Measurements from ENCODE around the gene JAZF1. TPM values are rescaled to one million over a fixed set of nuclear protein-coding genes. Genes with fewer than 3 reads are reported as not detected.
A peak's percentile ranks its signal among the peaks of the same experiment; 100 is the strongest.

The JAZF1 gene
- 4.0 and 5.4 TPM in 2 replicates for total RNA-seq (2014; rRNA removed; shearing (Covaris generic); ENCODE audit: low replicate concordance)

DNA sequence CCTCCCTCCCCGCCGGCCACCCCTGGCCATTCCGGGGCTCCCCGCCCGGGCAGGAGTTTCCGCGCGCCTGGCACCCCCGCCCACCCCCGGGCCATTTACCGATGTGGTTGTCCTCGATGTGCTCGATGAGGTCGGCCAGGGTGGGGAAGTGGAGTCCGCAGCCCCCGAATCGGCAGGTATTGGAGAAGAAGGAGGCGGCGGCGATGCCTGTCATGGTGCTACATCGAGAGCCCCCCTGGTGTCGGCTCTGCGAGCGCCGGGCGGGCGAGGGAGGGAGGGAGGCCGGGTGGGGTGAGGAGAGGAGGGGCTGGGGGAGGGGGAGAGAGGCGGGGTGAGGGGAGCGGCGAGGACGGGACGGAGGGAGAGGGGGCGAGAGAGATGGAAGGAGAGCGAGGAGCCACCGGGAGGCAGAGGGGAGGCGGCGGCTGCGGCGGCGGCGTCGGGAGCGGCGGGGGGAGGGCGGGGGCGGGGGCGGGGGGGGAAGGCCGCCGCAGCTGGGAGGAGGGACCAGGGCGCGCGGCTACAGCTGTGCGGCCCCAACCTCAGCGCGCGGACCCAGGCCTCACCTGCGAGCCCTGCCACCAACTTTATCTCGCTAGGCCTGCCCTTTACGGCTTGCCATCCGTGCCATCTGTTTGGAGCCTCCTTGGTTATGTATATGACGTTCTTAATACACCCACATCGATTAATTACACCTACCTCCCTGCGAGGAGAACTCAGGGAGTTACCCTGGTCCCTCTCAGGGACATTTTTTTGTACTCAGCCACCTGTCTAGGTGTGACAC, at the start of gene JAZF1:
Gene JAZF1 (minus strand): TSS at position 432 of the 784 bp plus-strand sequence.
- in situ Hi-C loops (cut with HindIII; ENCODE audit: low pct_unique_long_range_greater_than_20kb, low sequenced_read_pairs): no loop called here
- peak; percentile 44 for DNase-seq (ENCODE audit: low read depth)

DNA sequence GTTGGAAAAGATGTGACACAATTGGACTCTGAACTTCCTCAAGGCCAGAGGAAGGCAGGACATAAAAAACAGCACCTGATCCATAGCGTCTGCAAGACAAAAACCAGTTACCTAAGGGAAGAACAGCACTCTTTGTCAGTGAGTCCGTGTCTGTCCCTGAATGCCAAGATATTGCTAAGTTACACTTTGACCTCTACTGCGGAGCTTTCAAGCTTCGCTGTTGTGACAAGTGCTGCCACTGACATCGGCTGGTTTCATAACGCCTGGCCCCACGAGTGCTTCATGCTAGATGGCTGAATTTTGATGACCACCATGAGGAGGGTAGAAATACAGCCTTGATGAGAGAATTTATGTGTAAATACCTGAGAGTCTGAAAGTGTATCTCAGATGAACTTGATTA, 49.7 kb upstream of the JAZF1 start:
- no peak for DNase-seq (ENCODE audit: low read depth)
- in situ Hi-C loops (cut with HindIII; ENCODE audit: low pct_unique_long_range_greater_than_20kb, low sequenced_read_pairs): no loop called here

DNA sequence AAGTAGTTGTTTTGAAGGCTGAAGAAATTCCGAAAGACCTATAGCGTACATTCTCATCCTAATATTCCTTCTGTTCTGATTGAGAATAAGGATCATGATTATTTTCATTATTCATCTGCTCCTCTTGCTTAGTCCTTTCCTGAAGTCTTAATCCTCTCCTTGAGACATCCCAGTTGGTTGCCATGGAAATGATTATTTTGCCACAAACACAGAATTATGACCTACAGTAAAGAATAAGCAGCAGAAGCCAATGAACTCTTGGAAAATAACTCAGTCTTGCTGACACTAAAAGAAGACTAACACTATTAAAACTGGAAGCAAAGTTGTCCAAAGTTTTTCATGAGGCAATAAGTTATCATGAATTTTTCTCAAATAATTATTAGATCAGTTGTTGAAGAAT, 47.8 kb upstream of the JAZF1 start:
- no peak for DNase-seq (ENCODE audit: low read depth)
- in situ Hi-C loops (cut with HindIII; ENCODE audit: low pct_unique_long_range_greater_than_20kb, low sequenced_read_pairs): no loop called here

DNA sequence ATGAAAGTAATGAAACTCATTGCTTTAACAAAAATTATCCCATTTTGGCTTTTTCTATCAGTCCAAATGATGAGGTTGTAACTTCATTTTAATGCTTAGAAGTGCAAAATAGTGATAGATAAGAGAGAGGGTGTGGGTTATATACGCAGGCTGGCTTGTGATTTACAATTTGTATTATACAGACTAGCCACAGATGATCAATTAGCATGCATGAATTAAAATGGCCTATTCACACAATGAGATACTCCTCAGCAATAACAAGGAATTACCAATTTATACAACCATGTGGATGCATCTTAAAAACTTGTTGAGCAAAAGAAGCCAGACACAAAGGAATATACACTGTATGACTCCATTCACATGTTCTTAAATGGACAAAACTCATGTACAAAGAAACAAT, 45.4 kb upstream of the JAZF1 start:
- in situ Hi-C loops (cut with HindIII; ENCODE audit: low pct_unique_long_range_greater_than_20kb, low sequenced_read_pairs): no loop called here
- DNase-seq (ENCODE audit: low read depth): no peak

DNA sequence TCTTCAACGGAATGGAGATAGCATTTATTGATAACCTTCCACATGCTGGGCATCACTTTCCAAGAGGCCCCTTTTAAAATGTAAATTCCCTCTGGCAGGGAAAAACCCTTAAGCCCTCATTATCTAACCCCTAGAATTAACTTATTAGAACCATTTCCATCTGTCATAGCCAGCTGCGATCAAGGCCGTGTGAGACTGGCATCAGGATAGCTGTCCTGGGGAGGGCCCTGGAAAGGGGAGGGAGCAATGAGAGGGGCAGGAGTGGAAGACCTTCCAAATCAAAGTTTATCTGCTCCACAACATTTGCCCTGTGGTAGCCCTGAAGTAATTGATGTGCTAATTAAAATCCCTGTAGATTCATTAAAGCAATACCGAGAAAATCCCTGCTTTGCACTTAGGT, 45.0 kb upstream of the JAZF1 start:
- in situ Hi-C loops (cut with HindIII; ENCODE audit: low pct_unique_long_range_greater_than_20kb, low sequenced_read_pairs): no loop called here
- DNase-seq (ENCODE audit: low read depth): no peak

DNA sequence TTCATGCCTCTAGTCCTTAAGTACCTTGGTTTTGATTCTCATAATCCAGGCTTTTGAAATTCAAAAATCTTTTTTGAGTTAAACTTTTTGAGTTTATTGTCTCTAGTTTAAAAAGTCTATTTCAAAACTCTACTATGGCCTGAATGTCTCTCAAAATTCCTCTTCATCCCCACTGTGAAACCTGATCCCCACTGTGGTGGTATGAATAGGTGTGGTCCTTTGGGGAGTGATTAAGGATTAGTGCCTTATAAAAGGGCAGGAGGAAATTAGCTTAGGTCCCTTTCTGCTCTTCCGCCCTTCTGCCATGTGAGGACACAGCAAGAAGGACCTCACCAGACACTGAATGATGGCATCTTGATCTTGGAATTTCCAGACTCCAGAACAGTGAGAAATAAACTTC, 44.1 kb upstream of the JAZF1 start:
- in situ Hi-C loops (cut with HindIII; ENCODE audit: low pct_unique_long_range_greater_than_20kb, low sequenced_read_pairs): no loop called here
- DNase-seq (ENCODE audit: low read depth): no peak

DNA sequence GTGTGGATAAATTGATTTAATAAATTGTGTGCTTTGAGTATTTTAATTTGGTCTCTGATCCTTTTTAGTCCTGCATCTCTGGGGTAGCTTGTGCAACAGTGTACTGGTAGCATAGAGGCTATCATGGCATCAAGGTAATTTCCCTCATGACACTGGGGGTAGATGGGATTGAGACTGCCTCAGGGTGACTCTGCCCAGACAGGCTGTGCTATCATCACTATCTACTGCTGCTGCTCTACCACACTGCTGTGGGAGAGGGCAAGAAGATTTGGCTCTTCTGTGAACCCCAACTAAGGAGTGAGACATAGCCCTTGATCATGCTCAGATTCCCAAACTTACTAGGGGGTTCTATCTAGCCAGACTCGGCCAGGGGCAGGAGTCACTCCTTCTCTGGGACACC, 43.6 kb upstream of the JAZF1 start:
- in situ Hi-C loops (cut with HindIII; ENCODE audit: low pct_unique_long_range_greater_than_20kb, low sequenced_read_pairs): no loop called here

DNA sequence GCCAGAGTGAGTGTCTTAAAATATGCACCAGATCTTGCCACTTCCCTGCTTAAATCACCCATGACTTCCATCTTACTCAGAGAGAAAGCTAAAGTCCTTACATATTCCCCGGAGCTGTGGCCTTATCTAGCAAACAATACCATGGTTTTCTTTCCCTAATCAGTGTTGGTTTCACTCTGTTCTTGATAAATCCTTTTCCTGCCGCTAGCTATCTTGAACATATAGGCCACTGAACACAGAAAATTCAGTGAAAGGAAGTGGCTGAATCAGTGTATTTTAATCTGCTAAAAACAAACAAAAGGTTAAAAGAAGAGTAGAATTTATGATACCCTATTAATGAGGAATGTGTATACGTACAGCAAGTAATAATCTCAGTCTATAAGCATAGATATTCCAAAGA, 42.0 kb upstream of the JAZF1 start:
- DNase-seq (ENCODE audit: low read depth): no peak
- in situ Hi-C loops (cut with HindIII; ENCODE audit: low pct_unique_long_range_greater_than_20kb, low sequenced_read_pairs): no loop called here

More for the DNA sequence above, 43.6 kb upstream of the JAZF1 start:
- DNase-seq (ENCODE audit: low read depth): no peak

DNA sequence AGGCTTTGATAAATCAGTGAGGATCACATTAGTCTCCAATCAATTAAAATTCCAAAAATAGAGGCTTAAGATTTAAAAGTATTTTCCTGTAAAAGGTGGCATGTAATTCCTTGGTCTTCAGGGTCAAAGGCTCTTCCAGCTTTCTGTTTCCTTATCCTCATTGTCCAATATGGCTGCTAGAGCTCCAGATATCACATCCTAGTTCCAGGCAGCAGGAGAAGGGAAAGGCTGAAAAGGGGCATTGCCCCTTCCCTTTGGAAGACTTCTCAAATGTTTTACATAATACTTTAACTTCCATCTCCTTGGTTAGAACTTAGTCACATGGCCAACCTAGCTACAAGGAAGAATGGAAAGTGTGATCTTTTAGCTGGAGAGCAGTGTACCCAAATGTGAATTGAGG, 39.2 kb upstream of the JAZF1 start:
- DNase-seq (ENCODE audit: low read depth): no peak
- in situ Hi-C loops (cut with HindIII; ENCODE audit: low pct_unique_long_range_greater_than_20kb, low sequenced_read_pairs): no loop called here

DNA sequence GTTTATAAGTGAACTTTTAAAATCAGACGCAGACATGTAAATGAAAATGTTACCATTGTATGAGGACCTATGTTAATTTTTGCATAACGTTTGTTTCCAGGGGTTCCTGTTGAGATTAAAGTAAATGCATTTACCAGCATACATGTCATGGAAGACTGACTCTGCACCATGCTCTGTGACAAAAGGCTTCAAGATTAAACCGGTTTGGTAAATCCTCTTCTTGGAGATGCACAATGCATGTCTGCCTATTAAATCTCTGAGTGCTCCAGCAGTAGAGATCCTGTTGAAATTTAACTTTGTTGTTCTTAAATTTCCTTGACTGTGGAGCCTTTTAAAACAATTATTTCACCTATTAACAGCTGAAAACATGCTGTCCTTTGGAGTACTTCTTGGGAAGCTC, 36.5 kb upstream of the JAZF1 start:
- DNase-seq (ENCODE audit: low read depth): no peak
- in situ Hi-C loops (cut with HindIII; ENCODE audit: low pct_unique_long_range_greater_than_20kb, low sequenced_read_pairs): no loop called here

DNA sequence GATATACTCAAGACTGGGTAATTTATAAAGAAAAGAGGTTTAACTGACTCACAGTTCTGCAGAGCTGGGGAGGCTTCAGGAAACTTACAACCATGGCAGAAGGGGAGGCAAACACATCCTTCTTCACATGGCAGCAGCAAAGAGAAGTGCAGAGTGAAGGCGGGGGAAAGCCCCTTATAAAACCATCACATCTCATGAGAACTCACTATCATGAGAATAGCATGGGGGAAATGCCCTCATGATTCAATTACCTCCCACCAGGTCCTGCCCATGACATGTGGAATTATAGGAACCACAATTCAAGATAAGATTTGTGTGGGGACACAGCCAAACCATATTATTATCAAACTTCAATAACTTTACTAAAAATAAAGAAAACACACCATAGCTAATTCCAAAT, 30.4 kb upstream of the JAZF1 start:
- in situ Hi-C loops (cut with HindIII; ENCODE audit: low pct_unique_long_range_greater_than_20kb, low sequenced_read_pairs): no loop called here
- DNase-seq (ENCODE audit: low read depth): no peak

DNA sequence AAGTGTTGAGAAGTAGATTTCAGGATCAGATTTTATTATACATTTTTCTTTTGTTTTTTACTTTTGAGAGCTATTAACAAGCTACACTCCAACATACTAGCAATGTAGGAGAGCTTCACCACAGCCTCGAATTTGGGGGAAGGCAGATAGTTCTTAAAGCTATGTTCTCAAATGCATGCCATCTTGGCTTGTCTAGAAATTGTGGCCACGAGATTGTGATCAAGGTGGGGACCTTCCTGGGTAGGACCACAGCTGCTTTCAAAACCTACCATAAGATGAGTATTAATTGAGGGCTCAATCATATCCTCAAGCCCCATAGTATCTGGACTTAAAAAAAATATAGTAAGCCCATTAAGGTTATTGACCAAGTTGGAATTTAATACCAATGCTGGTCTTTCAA, 27.9 kb upstream of the JAZF1 start:
- DNase-seq (ENCODE audit: low read depth): no peak
- in situ Hi-C loops (cut with HindIII; ENCODE audit: low pct_unique_long_range_greater_than_20kb, low sequenced_read_pairs): no loop called here

DNA sequence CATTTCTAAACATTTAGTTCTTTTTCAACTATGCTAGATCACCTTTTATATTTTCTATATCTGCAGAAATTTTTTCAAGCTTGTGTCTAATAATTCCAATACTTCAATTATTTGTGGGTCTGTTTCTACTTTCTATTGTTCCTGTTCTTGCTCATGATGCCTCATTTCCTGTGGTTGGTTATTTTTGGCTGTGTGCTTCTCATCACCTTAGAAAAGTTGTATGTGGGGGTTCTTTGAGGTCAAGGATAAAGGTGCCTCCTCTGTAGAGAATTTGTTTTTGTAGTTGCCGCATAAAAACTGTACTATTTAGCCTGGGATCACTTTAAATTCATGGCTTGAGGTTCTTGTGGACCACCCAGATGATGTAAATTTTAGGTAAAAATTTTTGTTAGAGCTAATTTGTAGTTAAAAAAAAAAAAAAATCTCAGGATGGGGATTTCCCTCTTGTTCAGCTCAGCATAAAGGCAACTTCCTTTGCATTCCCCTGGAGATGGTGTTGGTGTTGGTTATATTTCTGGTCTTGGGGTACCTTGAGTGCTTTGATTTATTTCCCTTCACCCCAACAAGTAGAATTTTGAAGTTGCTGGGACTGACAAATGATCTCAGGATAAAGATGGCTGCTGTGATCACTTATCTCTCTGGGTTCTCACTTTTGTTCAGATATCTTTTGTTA, 27.0 kb upstream of the JAZF1 start:
- in situ Hi-C loops (cut with HindIII; ENCODE audit: low pct_unique_long_range_greater_than_20kb, low sequenced_read_pairs): no loop called here
- no peak for DNase-seq (ENCODE audit: low read depth)

DNA sequence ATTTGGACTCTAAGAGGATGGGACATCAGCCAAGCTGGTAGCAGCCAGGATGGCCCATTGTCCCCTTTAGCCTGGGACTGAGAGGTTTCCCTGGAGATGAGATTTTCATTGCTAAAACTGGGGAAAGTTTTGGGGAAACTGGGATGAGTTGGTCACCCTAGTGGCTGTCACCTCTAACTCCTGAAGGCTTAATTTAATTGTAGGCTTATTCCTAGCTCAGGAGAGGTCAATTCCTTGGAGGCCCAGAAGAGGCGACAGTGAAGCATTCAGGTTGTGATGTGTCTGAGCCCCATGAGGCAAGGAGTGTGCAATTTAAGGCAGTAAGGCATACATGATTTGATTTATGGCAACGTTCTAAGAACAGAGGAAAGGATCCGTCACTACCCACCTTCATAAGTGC, 24.9 kb upstream of the JAZF1 start:
- in situ Hi-C loops (cut with HindIII; ENCODE audit: low pct_unique_long_range_greater_than_20kb, low sequenced_read_pairs): no loop called here
- DNase-seq (ENCODE audit: low read depth): no peak

DNA sequence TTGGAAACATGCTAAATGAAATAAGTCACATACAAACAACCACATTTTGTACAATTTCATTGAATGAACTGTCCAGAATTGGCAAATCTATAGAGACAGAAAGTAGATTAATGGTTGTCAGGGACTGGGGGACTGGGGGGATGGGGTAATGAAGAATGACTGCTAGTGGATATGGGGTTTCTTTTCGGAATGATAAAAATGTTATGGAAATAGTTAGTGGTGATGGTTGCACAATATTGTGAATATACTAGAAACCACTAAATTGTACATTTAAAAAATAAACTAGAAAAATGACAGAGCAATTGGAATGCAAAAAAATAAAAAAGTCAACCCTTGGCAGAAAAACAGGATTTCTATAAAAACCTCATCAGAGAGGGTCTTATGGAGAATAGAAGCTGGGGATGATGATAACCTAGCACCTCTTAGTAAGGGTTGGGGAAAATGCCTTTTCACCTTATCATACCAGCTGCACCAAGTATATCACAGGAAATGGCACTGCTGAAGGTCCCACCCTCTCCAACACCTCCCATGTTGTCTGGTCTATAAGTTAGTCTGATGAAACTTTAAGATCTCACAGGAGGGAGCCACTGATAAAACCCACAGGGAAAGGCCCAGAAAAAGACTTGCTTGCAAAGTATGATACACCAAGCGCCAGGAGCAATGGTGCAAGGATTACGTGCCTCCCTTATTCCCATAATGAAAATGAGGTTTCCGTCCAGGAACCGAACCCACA, 23.1 kb upstream of the JAZF1 start:
- in situ Hi-C loops (cut with HindIII; ENCODE audit: low pct_unique_long_range_greater_than_20kb, low sequenced_read_pairs): no loop called here

DNA sequence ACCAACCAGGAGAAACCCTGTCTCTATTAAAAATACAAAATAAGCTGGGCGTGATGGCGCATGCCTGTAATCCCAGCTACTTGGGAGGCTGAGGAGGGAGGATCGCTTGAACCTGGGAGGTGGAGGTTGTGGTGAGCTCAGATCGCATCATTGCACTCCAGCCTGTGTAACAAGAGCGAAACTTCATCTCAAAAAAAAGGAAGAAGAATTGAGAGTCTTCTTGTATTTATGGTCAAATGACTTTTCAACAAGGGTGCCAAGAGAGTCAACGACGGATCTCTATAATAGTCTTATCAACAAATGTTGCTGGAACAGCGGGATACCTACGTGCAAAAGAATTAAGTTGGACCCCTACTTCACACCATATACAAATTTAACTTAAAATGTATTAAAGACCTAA, 21.6 kb upstream of the JAZF1 start:
- no peak for DNase-seq (ENCODE audit: low read depth)
- in situ Hi-C loops (cut with HindIII; ENCODE audit: low pct_unique_long_range_greater_than_20kb, low sequenced_read_pairs): no loop called here

More for the DNA sequence above, 23.1 kb upstream of the JAZF1 start:
- no peak for DNase-seq (ENCODE audit: low read depth)

DNA sequence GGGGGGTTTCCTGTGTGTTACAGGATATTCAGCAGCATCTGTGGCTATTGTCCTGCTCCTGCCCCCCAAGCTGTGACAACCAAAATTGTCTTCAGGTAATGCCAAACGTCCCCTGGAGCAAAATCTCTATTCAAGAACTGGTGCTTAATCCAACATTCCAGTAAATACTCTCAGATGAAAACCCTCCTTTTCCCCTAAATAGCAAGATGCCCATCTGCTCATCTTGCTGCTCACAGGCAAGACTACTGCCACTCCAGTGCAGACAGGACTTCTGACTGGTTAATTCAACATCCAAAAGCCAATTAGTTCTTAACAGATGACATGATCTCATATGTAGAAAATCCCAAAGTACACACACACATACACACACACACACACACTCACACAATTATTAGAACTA, 20.5 kb upstream of the JAZF1 start:
- in situ Hi-C loops (cut with HindIII; ENCODE audit: low pct_unique_long_range_greater_than_20kb, low sequenced_read_pairs): no loop called here

DNA sequence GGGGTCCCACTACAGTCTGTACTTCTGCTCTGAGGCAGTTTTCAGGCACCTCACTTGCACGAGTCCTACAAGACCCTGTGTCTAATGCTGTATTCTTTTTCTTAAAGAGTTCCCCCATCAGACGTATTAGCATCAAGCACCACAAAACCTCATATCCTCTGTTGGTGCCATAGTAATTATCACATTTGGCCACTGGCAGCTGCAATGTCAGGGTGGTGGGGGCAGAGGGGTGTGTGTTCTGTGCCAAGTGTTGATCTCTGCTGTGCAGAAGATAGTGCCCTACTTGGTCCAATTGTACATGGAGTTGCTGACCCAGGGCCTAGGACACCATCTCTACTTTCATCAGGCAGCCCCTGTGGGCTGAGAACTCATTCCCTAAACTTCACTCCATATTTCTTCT, 20.0 kb upstream of the JAZF1 start:
- no peak for DNase-seq (ENCODE audit: low read depth)
- in situ Hi-C loops (cut with HindIII; ENCODE audit: low pct_unique_long_range_greater_than_20kb, low sequenced_read_pairs): no loop called here

More for the DNA sequence above, 20.5 kb upstream of the JAZF1 start:
- DNase-seq (ENCODE audit: low read depth): no peak

DNA sequence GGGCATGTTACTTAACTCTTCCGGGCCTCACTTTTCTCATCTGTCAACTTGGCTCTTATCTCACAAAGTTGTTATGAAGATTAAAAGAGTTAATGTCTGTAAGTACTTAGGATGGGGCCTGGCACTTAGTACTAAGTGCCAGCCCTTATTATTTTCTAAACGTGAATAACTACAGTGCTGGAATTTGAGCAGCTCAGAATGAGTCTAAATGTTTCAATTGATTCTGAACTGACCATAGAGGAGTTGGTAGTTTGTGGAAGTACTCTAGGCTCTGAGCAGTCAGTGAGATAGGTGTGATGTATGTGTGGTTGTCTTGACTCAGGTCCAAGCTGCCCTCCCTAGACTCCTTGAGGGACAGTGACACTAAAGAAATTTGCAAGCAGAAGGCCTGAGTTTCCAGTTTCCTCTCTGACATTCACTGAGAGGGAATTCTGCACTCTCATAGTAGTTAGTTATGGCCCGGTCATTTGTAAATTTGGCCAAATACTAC, 18.5 kb upstream of the JAZF1 start:
- in situ Hi-C loops (cut with HindIII; ENCODE audit: low pct_unique_long_range_greater_than_20kb, low sequenced_read_pairs): no loop called here
- DNase-seq (ENCODE audit: low read depth): no peak
